Measurements from ENCODE around the gene ZCCHC7. TPM values are rescaled to one million over a fixed set of nuclear protein-coding genes. Genes with fewer than 3 reads are reported as not detected.

Gene ZCCHC7
- total and polyA plus RNA-seq, 10 of the 15 experiments (the other 5 are each of a cell fraction or from before 2014, with no cell fraction given): 42.9 to 178 (median 53.3) TPM

DNA sequence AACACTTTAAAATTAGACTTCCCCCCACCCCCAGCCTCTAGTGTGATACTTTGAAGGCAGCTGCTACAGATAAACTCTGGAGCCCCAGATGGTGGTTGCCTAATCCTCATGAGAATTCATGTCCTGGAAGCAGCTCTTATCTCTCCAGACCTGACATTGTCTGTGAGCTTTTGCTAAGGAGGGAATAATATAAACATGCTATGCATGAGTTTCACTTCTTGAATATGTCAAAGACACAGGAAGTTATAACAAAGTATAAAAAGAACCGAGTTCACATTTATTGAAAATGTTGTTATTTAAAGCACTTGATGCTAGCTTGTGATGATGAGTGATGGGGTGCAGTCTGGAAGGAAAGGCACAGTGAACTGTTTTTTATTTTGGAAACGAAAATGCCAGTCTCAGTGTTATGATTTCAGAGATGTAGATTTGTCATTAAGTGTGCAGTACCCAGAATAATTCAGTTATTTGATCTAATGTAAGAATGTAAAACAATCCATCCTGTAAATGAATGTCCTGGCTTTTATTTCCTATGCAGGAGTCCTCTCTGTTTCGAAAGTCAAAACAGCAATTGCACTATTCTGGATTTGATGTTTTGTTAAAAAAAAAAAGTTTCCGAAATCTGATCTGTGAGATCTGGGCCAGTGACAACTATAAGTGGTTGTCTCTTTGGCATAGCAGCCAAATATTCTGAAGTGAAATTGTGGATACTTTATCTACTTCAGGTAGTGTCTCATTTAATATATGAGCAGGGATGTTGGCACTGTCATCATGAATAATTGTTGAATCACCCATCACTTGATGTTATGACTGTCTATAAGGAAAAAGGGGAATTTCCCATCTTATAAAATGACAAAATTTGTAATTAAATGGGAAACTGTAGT is 77.0 kb downstream of the ZCCHC7 start (continued):
- peak; percentile 70; the same call in 1 of the 2 replicates for TF ChIP-seq ZSCAN29 (IDR thresholded peaks at IDR 0.05)
- TF ChIP-seq, protein P1, sequence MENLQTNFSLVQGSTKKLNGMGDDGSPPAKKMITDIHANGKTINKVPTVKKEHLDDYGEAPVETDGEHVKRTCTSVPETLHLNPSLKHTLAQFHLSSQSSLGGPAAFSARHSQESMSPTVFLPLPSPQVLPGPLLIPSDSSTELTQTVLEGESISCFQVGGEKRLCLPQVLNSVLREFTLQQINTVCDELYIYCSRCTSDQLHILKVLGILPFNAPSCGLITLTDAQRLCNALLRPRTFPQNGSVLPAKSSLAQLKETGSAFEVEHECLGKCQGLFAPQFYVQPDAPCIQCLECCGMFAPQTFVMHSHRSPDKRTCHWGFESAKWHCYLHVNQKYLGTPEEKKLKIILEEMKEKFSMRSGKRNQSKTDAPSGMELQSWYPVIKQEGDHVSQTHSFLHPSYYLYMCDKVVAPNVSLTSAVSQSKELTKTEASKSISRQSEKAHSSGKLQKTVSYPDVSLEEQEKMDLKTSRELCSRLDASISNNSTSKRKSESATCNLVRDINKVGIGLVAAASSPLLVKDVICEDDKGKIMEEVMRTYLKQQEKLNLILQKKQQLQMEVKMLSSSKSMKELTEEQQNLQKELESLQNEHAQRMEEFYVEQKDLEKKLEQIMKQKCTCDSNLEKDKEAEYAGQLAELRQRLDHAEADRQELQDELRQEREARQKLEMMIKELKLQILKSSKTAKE (IDR thresholded peaks at IDR 0.05; ENCODE audit: low read depth, poor library complexity, severe bottlenecking): peak; percentile 38
- TF ChIP-seq RUNX3 (IDR thresholded peaks at IDR 0.05; ENCODE audit: low read length): peak; percentile 47
- TF ChIP-seq ZZZ3 (IDR thresholded peaks at IDR 0.05; ENCODE audit: control insufficient read depth, insufficient read length, low read depth): no peak
- peak; percentile 37; the same call in 1 of the 2 replicates for TF ChIP-seq TCF3 (IDR thresholded peaks at IDR 0.05; ENCODE audit: borderline replicate concordance, insufficient read depth, low read depth, low read length)
- TF ChIP-seq, protein P2, sequence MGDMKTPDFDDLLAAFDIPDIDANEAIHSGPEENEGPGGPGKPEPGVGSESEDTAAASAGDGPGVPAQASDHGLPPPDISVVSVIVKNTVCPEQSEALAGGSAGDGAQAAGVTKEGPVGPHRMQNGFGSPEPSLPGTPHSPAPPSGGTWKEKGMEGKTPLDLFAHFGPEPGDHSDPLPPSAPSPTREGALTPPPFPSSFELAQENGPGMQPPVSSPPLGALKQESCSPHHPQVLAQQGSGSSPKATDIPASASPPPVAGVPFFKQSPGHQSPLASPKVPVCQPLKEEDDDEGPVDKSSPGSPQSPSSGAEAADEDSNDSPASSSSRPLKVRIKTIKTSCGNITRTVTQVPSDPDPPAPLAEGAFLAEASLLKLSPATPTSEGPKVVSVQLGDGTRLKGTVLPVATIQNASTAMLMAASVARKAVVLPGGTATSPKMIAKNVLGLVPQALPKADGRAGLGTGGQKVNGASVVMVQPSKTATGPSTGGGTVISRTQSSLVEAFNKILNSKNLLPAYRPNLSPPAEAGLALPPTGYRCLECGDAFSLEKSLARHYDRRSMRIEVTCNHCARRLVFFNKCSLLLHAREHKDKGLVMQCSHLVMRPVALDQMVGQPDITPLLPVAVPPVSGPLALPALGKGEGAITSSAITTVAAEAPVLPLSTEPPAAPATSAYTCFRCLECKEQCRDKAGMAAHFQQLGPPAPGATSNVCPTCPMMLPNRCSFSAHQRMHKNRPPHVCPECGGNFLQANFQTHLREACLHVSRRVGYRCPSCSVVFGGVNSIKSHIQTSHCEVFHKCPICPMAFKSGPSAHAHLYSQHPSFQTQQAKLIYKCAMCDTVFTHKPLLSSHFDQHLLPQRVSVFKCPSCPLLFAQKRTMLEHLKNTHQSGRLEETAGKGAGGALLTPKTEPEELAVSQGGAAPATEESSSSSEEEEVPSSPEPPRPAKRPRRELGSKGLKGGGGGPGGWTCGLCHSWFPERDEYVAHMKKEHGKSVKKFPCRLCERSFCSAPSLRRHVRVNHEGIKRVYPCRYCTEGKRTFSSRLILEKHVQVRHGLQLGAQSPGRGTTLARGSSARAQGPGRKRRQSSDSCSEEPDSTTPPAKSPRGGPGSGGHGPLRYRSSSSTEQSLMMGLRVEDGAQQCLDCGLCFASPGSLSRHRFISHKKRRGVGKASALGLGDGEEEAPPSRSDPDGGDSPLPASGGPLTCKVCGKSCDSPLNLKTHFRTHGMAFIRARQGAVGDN (IDR thresholded peaks at IDR 0.05): peak; percentile 74
- 0 out of 2 replicates have a peak, but pooled peaks have one; percentile 42 for TF ChIP-seq GATAD2B (conservative IDR thresholded peaks at IDR 0.05; ENCODE audit: low read depth)
- no peak for TF ChIP-seq YY1 (IDR thresholded peaks at IDR 0.05; ENCODE audit: low read depth, low read length)
- TF ChIP-seq FOXM1 (IDR thresholded peaks at IDR 0.05; ENCODE audit: low read depth, low read length): peak; percentile 85
- TF ChIP-seq ZBED1 (IDR thresholded peaks at IDR 0.05; ENCODE audit: borderline replicate concordance): peak; percentile 76
- TF ChIP-seq MEF2B (IDR thresholded peaks at IDR 0.05; ENCODE audit: partially characterized antibody, poor library complexity, severe bottlenecking): peak; percentile 91
- peak; percentile 18; the same call in 1 of the 2 replicates for TF ChIP-seq CBX5 (IDR thresholded peaks at IDR 0.05; ENCODE audit: low read depth)
- no peak for TF ChIP-seq SP1 (IDR thresholded peaks at IDR 0.05; ENCODE audit: low read depth, low read length)
- peak; percentile 86 to 87 for TF ChIP-seq IKZF2 (IDR thresholded peaks at IDR 0.05)
- TF ChIP-seq NFIC (IDR thresholded peaks at IDR 0.05; ENCODE audit: low read depth, low read length): peak; percentile 87
- TF ChIP-seq GABPA (IDR thresholded peaks at IDR 0.05; ENCODE audit: low read depth): 0 out of 2 replicates have a peak, but pooled peaks have one; percentile 17
- no peak for TF ChIP-seq HDGF (IDR thresholded peaks at IDR 0.05)
- TF ChIP-seq, protein P3, sequence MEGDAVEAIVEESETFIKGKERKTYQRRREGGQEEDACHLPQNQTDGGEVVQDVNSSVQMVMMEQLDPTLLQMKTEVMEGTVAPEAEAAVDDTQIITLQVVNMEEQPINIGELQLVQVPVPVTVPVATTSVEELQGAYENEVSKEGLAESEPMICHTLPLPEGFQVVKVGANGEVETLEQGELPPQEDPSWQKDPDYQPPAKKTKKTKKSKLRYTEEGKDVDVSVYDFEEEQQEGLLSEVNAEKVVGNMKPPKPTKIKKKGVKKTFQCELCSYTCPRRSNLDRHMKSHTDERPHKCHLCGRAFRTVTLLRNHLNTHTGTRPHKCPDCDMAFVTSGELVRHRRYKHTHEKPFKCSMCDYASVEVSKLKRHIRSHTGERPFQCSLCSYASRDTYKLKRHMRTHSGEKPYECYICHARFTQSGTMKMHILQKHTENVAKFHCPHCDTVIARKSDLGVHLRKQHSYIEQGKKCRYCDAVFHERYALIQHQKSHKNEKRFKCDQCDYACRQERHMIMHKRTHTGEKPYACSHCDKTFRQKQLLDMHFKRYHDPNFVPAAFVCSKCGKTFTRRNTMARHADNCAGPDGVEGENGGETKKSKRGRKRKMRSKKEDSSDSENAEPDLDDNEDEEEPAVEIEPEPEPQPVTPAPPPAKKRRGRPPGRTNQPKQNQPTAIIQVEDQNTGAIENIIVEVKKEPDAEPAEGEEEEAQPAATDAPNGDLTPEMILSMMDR (IDR thresholded peaks at IDR 0.05 in 2 of 3, conservative IDR thresholded peaks at IDR 0.05 in 1 of 3; ENCODE audit: control insufficient read depth in 2 of 3, extremely low read depth in 1 of 3, insufficient read depth in 1 of 3, low read depth in 3 of 3, low read length in 3 of 3): no peak
- TF ChIP-seq, protein P4, sequence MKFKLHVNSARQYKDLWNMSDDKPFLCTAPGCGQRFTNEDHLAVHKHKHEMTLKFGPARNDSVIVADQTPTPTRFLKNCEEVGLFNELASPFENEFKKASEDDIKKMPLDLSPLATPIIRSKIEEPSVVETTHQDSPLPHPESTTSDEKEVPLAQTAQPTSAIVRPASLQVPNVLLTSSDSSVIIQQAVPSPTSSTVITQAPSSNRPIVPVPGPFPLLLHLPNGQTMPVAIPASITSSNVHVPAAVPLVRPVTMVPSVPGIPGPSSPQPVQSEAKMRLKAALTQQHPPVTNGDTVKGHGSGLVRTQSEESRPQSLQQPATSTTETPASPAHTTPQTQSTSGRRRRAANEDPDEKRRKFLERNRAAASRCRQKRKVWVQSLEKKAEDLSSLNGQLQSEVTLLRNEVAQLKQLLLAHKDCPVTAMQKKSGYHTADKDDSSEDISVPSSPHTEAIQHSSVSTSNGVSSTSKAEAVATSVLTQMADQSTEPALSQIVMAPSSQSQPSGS (IDR thresholded peaks at IDR 0.05; ENCODE audit: low read length): peak; percentile 83

All from GM12878 (cell line).